ENCODE data around the gene CEACAM1.

GRCh38 chr19:42469311-42470235 lies 58.7 kb downstream of the CEACAM1 start:
- TF ChIP-seq POLR2AphosphoS5 (IDR thresholded peaks at IDR 0.05) (no peak), CTCF (IDR thresholded peaks at IDR 0.05) (no peak)
